ENCODE data around the gene ZSWIM9.
A peak's percentile ranks its signal among the peaks of the same experiment; 100 is the strongest.

Gene ZSWIM9

GRCh38 chr19:48171710-48172109 is 1.2 kb downstream of the ZSWIM9 start:
- Histone ChIP-seq H3K4me1 (ENCODE audit: insufficient read depth, low read length) (peaks cover 35% of the 10 kb centered on the region), H3K4me2 (ENCODE audit: insufficient read depth, low read length) (peak overlapping the region; percentile 78), H3K27me3 (ENCODE audit: insufficient read depth, low read length, poor library complexity) (no peaks in the 10 kb centered on the region), H3K4me3 (ENCODE audit: low read depth in 1 of 2, low read length in 2 of 2) (peak overlapping the region in 1 of 2 experiments; percentile 100; a peak in 2 of 4 replicates), H3K9me3 (ENCODE audit: insufficient read depth, low read length, severe bottlenecking) (no peaks in the 10 kb centered on the region), H3K9ac (ENCODE audit: low read depth, low read length) (peak overlapping the region; percentile 99), H3K79me2 (ENCODE audit: insufficient read depth, low read length) (peaks cover 50% of the 10 kb centered on the region), H2AFZ (ENCODE audit: low read depth, low read length) (no peak overlapping the region), H3K36me3 (ENCODE audit: insufficient read depth, low read length) (peaks cover 37% of the 10 kb centered on the region), H3K27ac (ENCODE audit: low read length) (peak overlapping the region; percentile 98; the same call in 1 of the 2 replicates), H4K20me1 (ENCODE audit: insufficient read depth, low read length) (peaks cover 19% of the 10 kb centered on the region)
- ATAC-seq (ENCODE audit: insufficient read depth, low read depth) = no peak
- DNase-seq = no peak
- TF ChIP-seq EZH2 (IDR thresholded peaks at IDR 0.05; ENCODE audit: borderline replicate concordance, low read depth, low read length, severe bottlenecking) (no peak), CTCF (IDR thresholded peaks at IDR 0.05; ENCODE audit: borderline replicate concordance, extremely low read depth, low read length, poor library complexity, severe bottlenecking) (no peak)

DNA sequence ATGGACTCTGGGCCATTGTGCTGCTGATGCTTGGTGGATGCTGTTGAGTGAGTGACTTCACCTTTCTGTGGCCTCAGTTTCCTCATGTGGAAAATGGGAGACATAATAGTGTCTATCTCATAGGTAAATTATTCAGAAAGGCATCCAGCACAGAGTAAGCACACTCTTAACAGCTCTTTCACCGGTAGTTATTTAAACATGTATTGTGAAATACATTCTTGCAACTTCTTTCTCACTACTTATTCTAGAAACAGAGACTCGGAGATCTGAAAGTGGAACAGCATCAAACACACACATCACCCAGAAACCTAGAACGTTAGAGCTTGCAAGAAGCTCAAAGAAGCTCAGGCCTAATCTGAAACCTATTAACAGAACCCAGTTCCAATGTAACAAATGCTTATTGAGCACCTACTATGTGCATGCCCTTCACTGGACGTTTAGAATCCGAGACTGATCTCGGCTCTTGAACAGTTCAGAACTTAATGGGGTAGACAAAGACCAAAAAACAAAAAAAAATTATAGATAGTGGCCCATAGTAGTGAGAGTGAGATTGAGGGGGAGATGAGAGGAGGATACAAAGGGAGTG is 4.1 kb downstream of the ZSWIM9 start:
- Histone ChIP-seq H3K27me3 (ENCODE audit: insufficient read depth, low read length, poor library complexity) (no peaks in the 10 kb centered on the region), H3K4me2 (ENCODE audit: insufficient read depth, low read length) (no peak overlapping the region), H3K36me3 (ENCODE audit: insufficient read depth, low read length) (peaks cover 38% of the 10 kb centered on the region), H3K9me3 (ENCODE audit: insufficient read depth, low read length, severe bottlenecking) (no peaks in the 10 kb centered on the region), H3K4me3 (ENCODE audit: low read depth in 1 of 2, low read length in 2 of 2) (no peak overlapping the region), H2AFZ (ENCODE audit: low read depth, low read length) (no peak overlapping the region), H3K9ac (ENCODE audit: low read depth, low read length) (no peak overlapping the region), H3K79me2 (ENCODE audit: insufficient read depth, low read length) (peaks cover 22% of the 10 kb centered on the region), H3K4me1 (ENCODE audit: insufficient read depth, low read length) (peaks cover 16% of the 10 kb centered on the region), H4K20me1 (ENCODE audit: insufficient read depth, low read length) (no peaks in the 10 kb centered on the region), H3K27ac (ENCODE audit: low read length) (no peak overlapping the region)
- TF ChIP-seq EZH2 (IDR thresholded peaks at IDR 0.05; ENCODE audit: borderline replicate concordance, low read depth, low read length, severe bottlenecking) = no peak
- TF ChIP-seq CTCF (IDR thresholded peaks at IDR 0.05; ENCODE audit: borderline replicate concordance, extremely low read depth, low read length, poor library complexity, severe bottlenecking) = no peak
- DNase-seq (no peak), ATAC-seq (ENCODE audit: insufficient read depth, low read depth) (no peak)

GRCh38 chr19:48175578-48175977 is 5.1 kb downstream of the ZSWIM9 start:
- Histone ChIP-seq H3K27ac (ENCODE audit: low read length) (no peak overlapping the region), H3K4me1 (ENCODE audit: insufficient read depth, low read length) (peaks cover 16% of the 10 kb centered on the region), H4K20me1 (ENCODE audit: insufficient read depth, low read length) (no peaks in the 10 kb centered on the region), H3K79me2 (ENCODE audit: insufficient read depth, low read length) (peaks cover 16% of the 10 kb centered on the region), H3K27me3 (ENCODE audit: insufficient read depth, low read length, poor library complexity) (no peaks in the 10 kb centered on the region), H3K9me3 (ENCODE audit: insufficient read depth, low read length, severe bottlenecking) (no peaks in the 10 kb centered on the region), H3K4me2 (ENCODE audit: insufficient read depth, low read length) (no peak overlapping the region), H3K4me3 (ENCODE audit: low read depth in 1 of 2, low read length in 2 of 2) (no peak overlapping the region), H2AFZ (ENCODE audit: low read depth, low read length) (no peak overlapping the region), H3K9ac (ENCODE audit: low read depth, low read length) (no peak overlapping the region), H3K36me3 (ENCODE audit: insufficient read depth, low read length) (peaks cover 46% of the 10 kb centered on the region)
- TF ChIP-seq EZH2 (IDR thresholded peaks at IDR 0.05; ENCODE audit: borderline replicate concordance, low read depth, low read length, severe bottlenecking) = no peak
- TF ChIP-seq CTCF (IDR thresholded peaks at IDR 0.05; ENCODE audit: borderline replicate concordance, extremely low read depth, low read length, poor library complexity, severe bottlenecking) = no peak
- ATAC-seq (ENCODE audit: insufficient read depth, low read depth) (no peak), DNase-seq (no peak)
